K562 (cell line): ENCODE results near the gene FBXW7. TPM values are rescaled to one million over a fixed set of nuclear protein-coding genes. Genes with fewer than 3 reads are reported as not detected.

Experiments
- ATAC-seq: fragments of 200-7000 bp; cut with Tn5 transposase; 3 replicates; pipeline ENCODE4 v1.9.1; 2020; ENCODE audit warnings: moderate library complexity
- BruUV-seq: library from RNA; stranded (reverse); fragments of 400-500 nt; replicated peaks from 2 replicates; lab custom pipeline; 2021; lab: Mats Ljungman, UMichigan
- CTCF ChIA-PET: fragments of 300-600 bp; formaldehyde crosslinking; extraction: SDS; loops from one replicate; lab custom pipeline; 2021; ENCODE audit warnings: low intra/inter-chr PET ratio; lab: Yijun Ruan, JAX
- POLR2A ChIA-PET: fragments of 300-600, 350-650 bp; sonication (Branson Sonifier 250); formaldehyde crosslinking; extraction: SDS; loops from one replicate; lab custom pipeline; 2021; ENCODE audit warnings: antibody characterized with exemption, inconsistent platforms; lab: Yijun Ruan, JAX
- DNase-seq, 4 experiments: peaks; one replicate each; pipeline versions ENCODE4 v3.0.0 to v3.0.0-alpha.2; 2011 to 2018; ENCODE audit warnings: low spot score in 3 of 4, mixed read lengths in 3 of 4; ENCODE audit errors: extremely low read depth in 1 of 4
- FAIRE-seq: peaks from 2 replicates; lab custom pipeline; 2011; peaks lifted over from hg19 to GRCh38; lab: Jason Lieb, UNC
- H2AFZ ChIP-seq: 2 replicates; pipeline ENCODE4 v1.6.0; 2011; ENCODE audit warnings: low read depth, low read length, control low read depth, inconsistent platforms
- H3K27ac ChIP-seq: fragments of 200-600 bp; 3 replicates; pipeline ENCODE4 v1.8.0; 2011; ENCODE audit warnings: low read depth, mild to moderate bottlenecking, control low read depth, inconsistent platforms, low read length, moderate library complexity, mixed read lengths; ENCODE audit errors: extremely low read depth
- H3K27me3 ChIP-seq, 2 experiments: fragments of 300-600 bp in 1 of 2; 2 replicates in 1 of 2; 3 replicates in 1 of 2; pipeline versions ENCODE4 v1.6.0 to v1.8.0; 2011; ENCODE audit warnings: inconsistent platforms in 2 of 2, low read length in 2 of 2, mild to moderate bottlenecking in 1 of 2, mixed read lengths in 1 of 2, moderate library complexity in 1 of 2; ENCODE audit not compliant: control insufficient read depth in 2 of 2, insufficient read depth in 2 of 2
- H3K36me3 ChIP-seq: fragments of 300-600 bp; 3 replicates; pipeline ENCODE4 v1.8.0; 2011; ENCODE audit warnings: mild to moderate bottlenecking, low read length, inconsistent platforms; ENCODE audit not compliant: control insufficient read depth, insufficient read depth
- H3K4me1 ChIP-seq, 2 experiments: fragments of 200-600 bp in 1 of 2; replicated peaks in 1 of 2; 2 replicates in 1 of 2; 3 replicates in 1 of 2; pipeline versions ENCODE4 v1.5.1 to v1.8.0; 2011; ENCODE audit warnings: inconsistent platforms in 2 of 2, low read length in 2 of 2, mild to moderate bottlenecking in 1 of 2, mixed read lengths in 1 of 2, moderate library complexity in 1 of 2; ENCODE audit not compliant: control insufficient read depth in 2 of 2, insufficient read depth in 2 of 2
- H3K4me2 ChIP-seq: 2 replicates; pipeline ENCODE4 v1.6.1; 2011; ENCODE audit warnings: low read length, control low read depth, inconsistent platforms, mixed read lengths; ENCODE audit not compliant: insufficient read depth
- H3K4me3 ChIP-seq: fragments of 200-600 bp; sonication (generic), shearing (Covaris generic); 2 replicates; pipeline ENCODE4 v1.5.1; 2016; ENCODE audit warnings: control low read depth, inconsistent platforms
- H3K79me2 ChIP-seq: fragments of 200-600 bp; 3 replicates; pipeline ENCODE4 v1.8.0; 2011; ENCODE audit warnings: low read length, inconsistent platforms; ENCODE audit not compliant: control insufficient read depth, insufficient read depth
- H3K9ac ChIP-seq, 2 experiments: 2 replicates each; pipeline versions ENCODE4 v1.6.0 to v1.6.1; 2011; ENCODE audit warnings: low read depth in 2 of 2, low read length in 2 of 2, control low read depth in 1 of 2, inconsistent platforms in 1 of 2, mild to moderate bottlenecking in 1 of 2, mixed read lengths in 1 of 2; ENCODE audit not compliant: insufficient read depth in 1 of 2
- H3K9me1 ChIP-seq: one replicate; pipeline ENCODE4 v1.6.0; 2011; ENCODE audit warnings: inconsistent platforms, mild to moderate bottlenecking, low read length, moderate library complexity; ENCODE audit not compliant: control insufficient read depth, insufficient read depth
- H3K9me3 ChIP-seq: replicated peaks from 2 replicates; pipeline ENCODE4 v1.5.1; 2011; ENCODE audit warnings: low read depth, low read length, inconsistent platforms; ENCODE audit not compliant: control insufficient read depth, insufficient read depth
- H4K20me1 ChIP-seq: replicated peaks from 2 replicates; pipeline ENCODE4 v1.6.1; 2011; ENCODE audit warnings: low read length, inconsistent platforms, mixed read lengths; ENCODE audit not compliant: control insufficient read depth, insufficient read depth
- MTA1 ChIP-seq: fragments of 450-650 bp; IDR thresholded peaks from 2 replicates; pipeline ENCODE4 v1.6.1; 2017; ENCODE audit warnings: borderline replicate concordance
- SPI1 ChIP-seq: IDR thresholded peaks from 2 replicates; pipeline ENCODE4 v1.6.1; 2011; ENCODE audit warnings: low read depth, low read length, control low read depth, borderline replicate concordance
- WGBS: fragments of 100-300 bp; shearing (Covaris generic); methylation state at CpG from one replicate; pipeline ENCODE4 v1.1.6; 2016; ENCODE audit warnings: low coverage, mixed read lengths; ENCODE audit not compliant: insufficient coverage; ENCODE audit errors: missing lambda C conversion rate; 5-methylcytosine and 5-hydroxymethylcytosine counted together
- in situ Hi-C: fragments of 300-500 bp; cut with MboI; formaldehyde crosslinking; loops from 4 replicates; pipeline ENCODE4 v1.15.0; 2018; ENCODE audit warnings: inconsistent platforms, mixed read lengths
- intact Hi-C: fragments of 100-400 bp; cut with micrococcal nuclease; formaldehyde crosslinking; loops from 2 replicates; pipeline ENCODE4 v1.14.2; 2022
- polyA plus RNA-seq, 8 experiments: library from polyadenylated mRNA; depleted of rRNA in 4 of 8; stranded (reverse) in 5 of 8; unstranded in 3 of 8; fragments of >200 nt; fragmentation: Nextera tagmentation in 2 of 8; fragmentation: Illumina TruSeq in 1 of 8; extraction: Ambion mirVana in 2 of 8; extraction: Trizol in 1 of 8; gene quantifications; 2 replicates each; pipeline versions ENCODE4 v1.2.1 to v1.2.3, GENCODE V29; 2011 to 2014; ENCODE audit warnings: inconsistent platforms in 1 of 8, missing spikeins in 1 of 8
- total RNA-seq, 7 experiments: library from RNA; depleted of rRNA in 6 of 7; stranded (reverse); fragments of >200 nt in 6 of 7; fragmentation: Illumina TruSeq in 2 of 7; extraction: Trizol in 2 of 7; gene quantifications; 2 replicates each; pipeline versions ENCODE4 v1.2.1 to v1.2.3, GENCODE V29; 2011 to 2021; ENCODE audit warnings: low replicate concordance in 1 of 7
- TF ChIP-seq, protein P1 (sequence below), 3 experiments: IDR thresholded peaks in 2 of 3; conservative IDR thresholded peaks in 1 of 3; 2 replicates each; pipeline ENCODE4 v1.5.1; 2011 to 2012; ENCODE audit warnings: low read length in 3 of 3, mild to moderate bottlenecking in 3 of 3, control low read depth in 2 of 3, improper control_type of control experiment in 1 of 3, inconsistent platforms in 1 of 3, low read depth in 1 of 3, mixed read lengths in 1 of 3, moderate library complexity in 1 of 3; ENCODE audit not compliant: insufficient read depth in 2 of 3

FBXW7 gene
- total and polyA plus RNA-seq, 9 of the 15 experiments (the other 6 are each of a cell fraction or from before 2014, with no cell fraction given) = 6.8 to 44.2 (median 16.4) TPM

DNA sequence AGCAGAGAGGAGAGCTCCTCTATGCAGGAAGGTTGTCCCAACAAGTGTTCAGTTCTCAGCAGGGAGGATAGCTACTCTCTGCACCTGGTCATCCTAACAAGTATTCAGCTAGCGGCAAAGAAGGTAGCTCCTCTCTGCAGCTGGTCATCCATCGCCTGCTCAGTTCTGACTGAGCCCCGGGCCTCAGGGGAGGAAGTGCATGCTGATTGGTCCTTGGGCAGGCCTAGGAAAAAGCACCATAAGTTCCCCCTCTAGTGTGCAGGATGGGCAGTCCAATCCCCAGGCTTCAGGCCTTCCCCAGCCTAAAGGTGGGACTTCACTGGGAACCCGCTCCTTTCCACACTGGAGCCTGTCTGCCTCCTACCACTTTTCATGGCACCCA is 4.4 kb upstream of the FBXW7 start:
- Histone ChIP-seq H3K9me1 (no peaks in the 10 kb centered on the region), H3K4me3 (no peak overlapping the region), H3K4me2 (no peak overlapping the region), H3K9ac (no peak overlapping the region), H3K27me3 (no peaks in the 10 kb centered on the region), H3K79me2 (peaks cover 36% of the 10 kb centered on the region), H2AFZ (no peak overlapping the region), H3K4me1 (peaks cover 10 to 19% of the 10 kb centered on the region in 2 experiments), H3K36me3 (peaks cover 15% of the 10 kb centered on the region; the same call in 2 of the 3 replicates), H3K9me3 (no peaks in the 10 kb centered on the region; the same call in 1 of the 2 replicates), H3K27ac (no peak overlapping the region), H4K20me1 (no peaks in the 10 kb centered on the region)
- FAIRE-seq = no peak
- ChIA-PET CTCF (no interaction called here), POLR2A (interaction anchor here (1.0 kb wide), 1 partner anchor 18 kb away, joined by 4 read pairs; no protein-coding TSS in a partner anchor)
- intact Hi-C loops = no loop called here
- TF ChIP-seq MTA1 (no peak), SPI1 (peak; percentile 54; the same call in 1 of the 2 replicates)
- TF ChIP-seq, protein P1, sequence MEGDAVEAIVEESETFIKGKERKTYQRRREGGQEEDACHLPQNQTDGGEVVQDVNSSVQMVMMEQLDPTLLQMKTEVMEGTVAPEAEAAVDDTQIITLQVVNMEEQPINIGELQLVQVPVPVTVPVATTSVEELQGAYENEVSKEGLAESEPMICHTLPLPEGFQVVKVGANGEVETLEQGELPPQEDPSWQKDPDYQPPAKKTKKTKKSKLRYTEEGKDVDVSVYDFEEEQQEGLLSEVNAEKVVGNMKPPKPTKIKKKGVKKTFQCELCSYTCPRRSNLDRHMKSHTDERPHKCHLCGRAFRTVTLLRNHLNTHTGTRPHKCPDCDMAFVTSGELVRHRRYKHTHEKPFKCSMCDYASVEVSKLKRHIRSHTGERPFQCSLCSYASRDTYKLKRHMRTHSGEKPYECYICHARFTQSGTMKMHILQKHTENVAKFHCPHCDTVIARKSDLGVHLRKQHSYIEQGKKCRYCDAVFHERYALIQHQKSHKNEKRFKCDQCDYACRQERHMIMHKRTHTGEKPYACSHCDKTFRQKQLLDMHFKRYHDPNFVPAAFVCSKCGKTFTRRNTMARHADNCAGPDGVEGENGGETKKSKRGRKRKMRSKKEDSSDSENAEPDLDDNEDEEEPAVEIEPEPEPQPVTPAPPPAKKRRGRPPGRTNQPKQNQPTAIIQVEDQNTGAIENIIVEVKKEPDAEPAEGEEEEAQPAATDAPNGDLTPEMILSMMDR (IDR thresholded peaks at IDR 0.05 in 2 of 3, conservative IDR thresholded peaks at IDR 0.05 in 1 of 3; ENCODE audit: insufficient read depth in 2 of 3, low read depth in 1 of 3, low read length in 3 of 3) = peak in 1 of 3 experiments; percentile 6; a peak in 1 of 6 replicates
- no TSS peak for BruUV-seq
- peak in 1 of 4 experiments; percentile 42 for DNase-seq
- in situ Hi-C loops = no loop called here
- WGBS = 67% methylated on average over 3 of the region's 4 CpGs
- ATAC-seq = no peak
